ENCODE measurements around the gene CPA5.

DNA sequence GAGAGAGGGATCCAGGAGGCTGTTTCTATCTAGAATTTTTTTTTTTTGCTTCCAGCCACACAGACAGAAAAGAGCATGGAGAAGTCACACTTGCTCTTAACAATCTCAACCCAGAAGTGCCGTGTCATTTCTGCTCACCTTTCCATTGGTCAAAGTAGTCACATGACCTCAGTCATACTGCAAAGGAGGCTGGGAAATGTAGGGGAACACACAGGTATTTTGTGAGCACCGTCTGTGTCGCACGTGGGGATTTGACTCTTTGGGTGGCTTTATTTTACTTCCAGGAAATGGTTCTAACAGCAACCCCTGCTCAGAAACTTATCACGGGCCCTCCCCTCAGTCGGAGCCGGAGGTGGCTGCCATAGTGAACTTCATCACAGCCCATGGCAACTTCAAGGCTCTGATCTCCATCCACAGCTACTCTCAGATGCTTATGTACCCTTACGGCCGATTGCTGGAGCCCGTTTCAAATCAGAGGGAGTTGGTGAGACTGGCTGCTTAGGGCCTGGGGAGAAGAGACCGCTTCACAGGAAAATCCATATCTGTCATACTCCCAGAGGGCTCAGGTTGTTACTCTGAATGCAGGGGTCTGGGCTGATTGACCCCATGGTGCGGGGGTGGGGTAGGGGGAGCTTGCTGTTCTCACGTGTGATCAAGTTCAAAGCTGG is 22.6 kb downstream of the CPA5 start:
- TF ChIP-seq, protein P1, sequence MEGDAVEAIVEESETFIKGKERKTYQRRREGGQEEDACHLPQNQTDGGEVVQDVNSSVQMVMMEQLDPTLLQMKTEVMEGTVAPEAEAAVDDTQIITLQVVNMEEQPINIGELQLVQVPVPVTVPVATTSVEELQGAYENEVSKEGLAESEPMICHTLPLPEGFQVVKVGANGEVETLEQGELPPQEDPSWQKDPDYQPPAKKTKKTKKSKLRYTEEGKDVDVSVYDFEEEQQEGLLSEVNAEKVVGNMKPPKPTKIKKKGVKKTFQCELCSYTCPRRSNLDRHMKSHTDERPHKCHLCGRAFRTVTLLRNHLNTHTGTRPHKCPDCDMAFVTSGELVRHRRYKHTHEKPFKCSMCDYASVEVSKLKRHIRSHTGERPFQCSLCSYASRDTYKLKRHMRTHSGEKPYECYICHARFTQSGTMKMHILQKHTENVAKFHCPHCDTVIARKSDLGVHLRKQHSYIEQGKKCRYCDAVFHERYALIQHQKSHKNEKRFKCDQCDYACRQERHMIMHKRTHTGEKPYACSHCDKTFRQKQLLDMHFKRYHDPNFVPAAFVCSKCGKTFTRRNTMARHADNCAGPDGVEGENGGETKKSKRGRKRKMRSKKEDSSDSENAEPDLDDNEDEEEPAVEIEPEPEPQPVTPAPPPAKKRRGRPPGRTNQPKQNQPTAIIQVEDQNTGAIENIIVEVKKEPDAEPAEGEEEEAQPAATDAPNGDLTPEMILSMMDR (IDR thresholded peaks at IDR 0.05; ENCODE audit: extremely low read depth in 1 of 2, insufficient read depth in 1 of 2, low read depth in 1 of 2, low read length in 2 of 2), result no peak
- no peak for TF ChIP-seq GATA2 (IDR thresholded peaks at IDR 0.05; ENCODE audit: insufficient read depth, insufficient read length, low read depth, low read length)
- TF ChIP-seq POLR2A (IDR thresholded peaks at IDR 0.05; ENCODE audit: low read depth, low read length), result no peak
- no peak for TF ChIP-seq FOS (IDR thresholded peaks at IDR 0.05; ENCODE audit: borderline replicate concordance, insufficient read depth, low read length)
- TF ChIP-seq EZH2 (IDR thresholded peaks at IDR 0.05; ENCODE audit: borderline replicate concordance, low read depth, low read length, severe bottlenecking), result no peak
- no peak for TF ChIP-seq MYC (IDR thresholded peaks at IDR 0.05; ENCODE audit: low read depth, low read length)
- TF ChIP-seq JUN (IDR thresholded peaks at IDR 0.05; ENCODE audit: borderline replicate concordance, insufficient read depth, insufficient read length, low read depth), result no peak
- TF ChIP-seq, protein P2, sequence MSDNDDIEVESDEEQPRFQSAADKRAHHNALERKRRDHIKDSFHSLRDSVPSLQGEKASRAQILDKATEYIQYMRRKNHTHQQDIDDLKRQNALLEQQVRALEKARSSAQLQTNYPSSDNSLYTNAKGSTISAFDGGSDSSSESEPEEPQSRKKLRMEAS (IDR thresholded peaks at IDR 0.05; ENCODE audit: insufficient read depth, insufficient read length), result no peak
- no peak for TF ChIP-seq POLR2AphosphoS5 (IDR thresholded peaks at IDR 0.05; ENCODE audit: insufficient read depth, low read depth, low read length)
